Measurements from ENCODE around the gene WFDC10B.

The WFDC10B gene

GRCh38 chr20:45742596-45742995 is 37.8 kb upstream of the WFDC10B start:
- Histone ChIP-seq H2AFZ (ENCODE audit: low read length) (no peak overlapping the region), H2BK12ac (ENCODE audit: low read length) (no peak overlapping the region), H2BK120ac (ENCODE audit: low read depth, low read length) (no peak overlapping the region), H3K27ac (replicated peaks; ENCODE audit: low read length) (no peak overlapping the region), H3K14ac (ENCODE audit: low read length) (no peak overlapping the region), H3K9ac (ENCODE audit: low read depth, low read length, poor library complexity) (no peak overlapping the region), H3K9me3 (replicated peaks in 1 of 2; ENCODE audit: control insufficient read depth in 2 of 2, insufficient read depth in 1 of 2, low read depth in 1 of 2, low read length in 2 of 2) (no peaks in the 10 kb centered on the region), H3K23ac (ENCODE audit: low read depth, low read length, poor library complexity) (no peak overlapping the region), H2BK5ac (ENCODE audit: low read length) (no peak overlapping the region), H3K27me3 (ENCODE audit: control insufficient read depth in 3 of 3, insufficient read depth in 3 of 3, low read depth in 1 of 3, low read length in 3 of 3) (peaks cover 0 to 3% (median 0%) of the 10 kb centered on the region in 3 experiments), H2AK5ac (ENCODE audit: low read depth, low read length) (no peak overlapping the region), H3K4ac (ENCODE audit: low read length) (no peak overlapping the region), H3K36me3 (replicated peaks in 1 of 2; ENCODE audit: control insufficient read depth in 2 of 2, insufficient read depth in 2 of 2, low read length in 2 of 2) (no peaks in the 10 kb centered on the region), H3K79me1 (ENCODE audit: low read depth, low read length) (peaks cover 2% of the 10 kb centered on the region), H3K4me3 (ENCODE audit: low read length in 2 of 2) (no peak overlapping the region), H4K8ac (ENCODE audit: low read depth, low read length) (no peak overlapping the region), H3K18ac (ENCODE audit: low read length) (no peak overlapping the region), H4K91ac (ENCODE audit: low read depth, low read length, poor library complexity) (no peak overlapping the region), H3K4me2 (ENCODE audit: insufficient read depth, low read length, poor library complexity, severe bottlenecking) (no peak overlapping the region), H2BK15ac (ENCODE audit: low read length) (no peak overlapping the region), H3K4me1 (ENCODE audit: control insufficient read depth in 2 of 2, insufficient read depth in 1 of 2, low read depth in 1 of 2, low read length in 2 of 2) (no peaks in the 10 kb centered on the region)
- WGBS, 2 donors (ENCODE audit: extremely low coverage in 2 of 2, insufficient read length in 2 of 2, insufficient replicate concordance in 1 of 2) = no CpG with 5 or more reads among the region's 4 CpGs
- DNase-seq (ENCODE audit: low spot score) = no peak

DNA sequence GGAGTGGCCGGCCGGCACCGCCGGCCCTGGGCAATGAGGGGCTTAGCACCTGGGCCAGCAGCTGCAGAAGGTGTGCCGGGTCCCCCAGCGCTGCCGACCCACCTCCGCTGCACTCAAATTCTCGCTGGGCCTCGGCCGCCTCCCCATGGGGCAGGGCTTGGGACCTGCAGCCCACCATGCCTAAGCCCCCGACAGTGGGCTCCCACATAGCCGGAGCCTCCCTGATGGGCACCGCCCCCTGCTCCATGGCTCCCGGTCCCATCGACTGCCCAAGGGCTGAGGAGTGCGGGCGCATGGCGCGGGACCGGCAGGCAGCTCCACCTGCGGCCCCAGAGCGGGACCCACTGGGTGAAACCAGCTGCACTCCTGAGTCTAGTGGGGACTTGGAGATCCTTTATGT is 31.2 kb upstream of the WFDC10B start:
- no peaks in the 10 kb centered on the region for H3K27me3 ChIP-seq (ENCODE audit: control insufficient read depth in 3 of 3, insufficient read depth in 3 of 3, low read depth in 1 of 3, low read length in 3 of 3)
- H2BK5ac ChIP-seq (ENCODE audit: low read length) = no peak overlapping the region
- no peak overlapping the region for H3K27ac ChIP-seq (replicated peaks; ENCODE audit: low read length)
- H4K8ac ChIP-seq (ENCODE audit: low read depth, low read length) = no peak overlapping the region
- H3K9me3 ChIP-seq (replicated peaks in 1 of 2; ENCODE audit: control insufficient read depth in 2 of 2, insufficient read depth in 1 of 2, low read depth in 1 of 2, low read length in 2 of 2) = peaks cover 1 to 14% of the 10 kb centered on the region in 2 donors
- no peak overlapping the region for H3K4me3 ChIP-seq (ENCODE audit: low read length in 2 of 2)
- no peak overlapping the region for H2BK120ac ChIP-seq (ENCODE audit: low read depth, low read length)
- H2BK15ac ChIP-seq (ENCODE audit: low read length) = no peak overlapping the region
- no peak overlapping the region for H2BK12ac ChIP-seq (ENCODE audit: low read length)
- no peak for DNase-seq (ENCODE audit: low spot score)
- H2AFZ ChIP-seq (ENCODE audit: low read length) = no peak overlapping the region
- no peak overlapping the region for H3K4me2 ChIP-seq (ENCODE audit: insufficient read depth, low read length, poor library complexity, severe bottlenecking)
- H3K14ac ChIP-seq (ENCODE audit: low read length) = no peak overlapping the region
- H3K4ac ChIP-seq (ENCODE audit: low read length) = no peak overlapping the region
- peak overlapping the region; percentile 28 for H2AK5ac ChIP-seq (ENCODE audit: low read depth, low read length)
- H3K4me1 ChIP-seq (ENCODE audit: control insufficient read depth in 2 of 2, insufficient read depth in 1 of 2, low read depth in 1 of 2, low read length in 2 of 2) = no peaks in the 10 kb centered on the region
- no peak overlapping the region for H3K9ac ChIP-seq (ENCODE audit: low read depth, low read length, poor library complexity)
- H3K23ac ChIP-seq (ENCODE audit: low read depth, low read length, poor library complexity) = no peak overlapping the region
- H3K36me3 ChIP-seq (replicated peaks in 1 of 2; ENCODE audit: control insufficient read depth in 2 of 2, insufficient read depth in 2 of 2, low read length in 2 of 2) = no peaks in the 10 kb centered on the region
- no peak overlapping the region for H3K18ac ChIP-seq (ENCODE audit: low read length)
- H4K91ac ChIP-seq (ENCODE audit: low read depth, low read length, poor library complexity) = no peak overlapping the region
- H3K79me1 ChIP-seq (ENCODE audit: low read depth, low read length) = no peaks in the 10 kb centered on the region
- WGBS, 2 donors (ENCODE audit: extremely low coverage in 2 of 2, insufficient read length in 2 of 2, insufficient replicate concordance in 1 of 2) = no CpG with 5 or more reads among the region's 23 CpGs

GRCh38 chr20:45735552-45735951 is 30.7 kb upstream of the WFDC10B start:
- H3K9me3 ChIP-seq (replicated peaks in 1 of 2; ENCODE audit: control insufficient read depth in 2 of 2, insufficient read depth in 1 of 2, low read depth in 1 of 2, low read length in 2 of 2) = peaks cover 1 to 14% of the 10 kb centered on the region in 2 donors
- no peaks in the 10 kb centered on the region for H3K36me3 ChIP-seq (replicated peaks in 1 of 2; ENCODE audit: control insufficient read depth in 2 of 2, insufficient read depth in 2 of 2, low read length in 2 of 2)
- no peaks in the 10 kb centered on the region for H3K27me3 ChIP-seq (ENCODE audit: control insufficient read depth in 3 of 3, insufficient read depth in 3 of 3, low read depth in 1 of 3, low read length in 3 of 3)
- no peak overlapping the region for H3K23ac ChIP-seq (ENCODE audit: low read depth, low read length, poor library complexity)
- H2BK15ac ChIP-seq (ENCODE audit: low read length) = no peak overlapping the region
- H3K14ac ChIP-seq (ENCODE audit: low read length) = no peak overlapping the region
- H4K91ac ChIP-seq (ENCODE audit: low read depth, low read length, poor library complexity) = no peak overlapping the region
- H4K8ac ChIP-seq (ENCODE audit: low read depth, low read length) = no peak overlapping the region
- H2BK12ac ChIP-seq (ENCODE audit: low read length) = no peak overlapping the region
- H2AK5ac ChIP-seq (ENCODE audit: low read depth, low read length) = peak overlapping the region; percentile 28
- H3K4me1 ChIP-seq (ENCODE audit: control insufficient read depth in 2 of 2, insufficient read depth in 1 of 2, low read depth in 1 of 2, low read length in 2 of 2) = no peaks in the 10 kb centered on the region
- H2BK120ac ChIP-seq (ENCODE audit: low read depth, low read length) = no peak overlapping the region
- H2AFZ ChIP-seq (ENCODE audit: low read length) = no peak overlapping the region
- no peak overlapping the region for H3K9ac ChIP-seq (ENCODE audit: low read depth, low read length, poor library complexity)
- H3K18ac ChIP-seq (ENCODE audit: low read length) = no peak overlapping the region
- no peak overlapping the region for H3K4me3 ChIP-seq (ENCODE audit: low read length in 2 of 2)
- H2BK5ac ChIP-seq (ENCODE audit: low read length) = no peak overlapping the region
- no peaks in the 10 kb centered on the region for H3K79me1 ChIP-seq (ENCODE audit: low read depth, low read length)
- no peak overlapping the region for H3K4ac ChIP-seq (ENCODE audit: low read length)
- no CpG with 5 or more reads among the region's 8 CpGs for WGBS, 2 donors (ENCODE audit: extremely low coverage in 2 of 2, insufficient read length in 2 of 2, insufficient replicate concordance in 1 of 2)
- no peak overlapping the region for H3K4me2 ChIP-seq (ENCODE audit: insufficient read depth, low read length, poor library complexity, severe bottlenecking)
- no peak overlapping the region for H3K27ac ChIP-seq (replicated peaks; ENCODE audit: low read length)
- no peak for DNase-seq (ENCODE audit: low spot score)

- no peak overlapping the region for H3K4me3 ChIP-seq (ENCODE audit: low read length in 2 of 2)
- no peak overlapping the region for H2BK120ac ChIP-seq (ENCODE audit: low read depth, low read length)
- H2BK15ac ChIP-seq (ENCODE audit: low read length) = no peak overlapping the region
- no peak overlapping the region for H2AK5ac ChIP-seq (ENCODE audit: low read depth, low read length)
- H3K4me2 ChIP-seq (ENCODE audit: insufficient read depth, low read length, poor library complexity, severe bottlenecking) = no peak overlapping the region
- H3K36me3 ChIP-seq (replicated peaks in 1 of 2; ENCODE audit: control insufficient read depth in 2 of 2, insufficient read depth in 2 of 2, low read length in 2 of 2) = no peaks in the 10 kb centered on the region
- no peak overlapping the region for H3K18ac ChIP-seq (ENCODE audit: low read length)
- H3K4ac ChIP-seq (ENCODE audit: low read length) = no peak overlapping the region
- H3K9me3 ChIP-seq (replicated peaks in 1 of 2; ENCODE audit: control insufficient read depth in 2 of 2, insufficient read depth in 1 of 2, low read depth in 1 of 2, low read length in 2 of 2) = peaks cover 1 to 14% of the 10 kb centered on the region in 2 donors
- no peaks in the 10 kb centered on the region for H3K79me1 ChIP-seq (ENCODE audit: low read depth, low read length)
- H3K4me1 ChIP-seq (ENCODE audit: control insufficient read depth in 2 of 2, insufficient read depth in 1 of 2, low read depth in 1 of 2, low read length in 2 of 2) = no peaks in the 10 kb centered on the region
- H4K91ac ChIP-seq (ENCODE audit: low read depth, low read length, poor library complexity) = no peak overlapping the region
- no peak overlapping the region for H2BK5ac ChIP-seq (ENCODE audit: low read length)
- no peak overlapping the region for H3K9ac ChIP-seq (ENCODE audit: low read depth, low read length, poor library complexity)
- H2BK12ac ChIP-seq (ENCODE audit: low read length) = no peak overlapping the region
- no peak overlapping the region for H3K14ac ChIP-seq (ENCODE audit: low read length)
- H2AFZ ChIP-seq (ENCODE audit: low read length) = no peak overlapping the region
- H3K27ac ChIP-seq (replicated peaks; ENCODE audit: low read length) = no peak overlapping the region
- H3K23ac ChIP-seq (ENCODE audit: low read depth, low read length, poor library complexity) = no peak overlapping the region
- H4K8ac ChIP-seq (ENCODE audit: low read depth, low read length) = no peak overlapping the region
- no peaks in the 10 kb centered on the region for H3K27me3 ChIP-seq (ENCODE audit: control insufficient read depth in 3 of 3, insufficient read depth in 3 of 3, low read depth in 1 of 3, low read length in 3 of 3)
- no peak for DNase-seq (ENCODE audit: low spot score)
These were observed 27.4 kb upstream of the WFDC10B start for GRCh38 chr20:45732199-45732598.

Measured in neuronal stem cell (in vitro differentiated cells).